ENCODE measurements around the gene DAPK3. TPM values are rescaled to one million over a fixed set of nuclear protein-coding genes. Genes with fewer than 3 reads are reported as not detected.

The DAPK3 gene
- total and polyA plus RNA-seq, 2 experiments from 2014 or later = 103 to 140 TPM

DNA sequence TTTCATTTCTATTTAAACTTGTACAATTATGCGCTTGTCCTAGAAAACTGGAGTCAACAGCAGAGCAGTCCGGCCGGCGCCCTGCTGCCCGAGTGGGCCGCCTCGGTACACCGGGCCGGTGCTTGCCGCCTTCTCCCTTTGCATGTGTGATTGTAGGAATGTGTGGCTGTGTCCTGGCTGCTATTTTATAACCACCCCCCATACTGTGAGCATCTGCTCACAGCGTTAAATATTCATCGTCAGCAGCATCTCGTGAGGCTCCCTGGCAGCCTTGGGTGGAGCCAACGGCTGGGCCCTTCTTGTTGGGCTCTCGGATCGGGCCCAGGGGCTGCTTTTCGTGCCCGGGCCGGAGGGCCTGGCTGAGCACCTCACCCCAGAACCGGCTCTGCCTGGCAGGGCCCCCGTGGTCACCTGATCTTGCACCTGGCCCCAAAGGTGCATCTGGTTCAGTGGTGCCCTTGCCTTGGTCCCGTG is 47.3 kb upstream of the DAPK3 start:
- 97% methylated on average over 22 of the region's 22 CpGs for WGBS (ENCODE audit: low lambda C conversion rate, missing lambda C conversion rate)
- Histone ChIP-seq H3K79me2 (peaks cover 98% of the 10 kb centered on the region), H3K4me1 (ENCODE audit: insufficient read depth) (peaks cover 8% of the 10 kb centered on the region)

DNA sequence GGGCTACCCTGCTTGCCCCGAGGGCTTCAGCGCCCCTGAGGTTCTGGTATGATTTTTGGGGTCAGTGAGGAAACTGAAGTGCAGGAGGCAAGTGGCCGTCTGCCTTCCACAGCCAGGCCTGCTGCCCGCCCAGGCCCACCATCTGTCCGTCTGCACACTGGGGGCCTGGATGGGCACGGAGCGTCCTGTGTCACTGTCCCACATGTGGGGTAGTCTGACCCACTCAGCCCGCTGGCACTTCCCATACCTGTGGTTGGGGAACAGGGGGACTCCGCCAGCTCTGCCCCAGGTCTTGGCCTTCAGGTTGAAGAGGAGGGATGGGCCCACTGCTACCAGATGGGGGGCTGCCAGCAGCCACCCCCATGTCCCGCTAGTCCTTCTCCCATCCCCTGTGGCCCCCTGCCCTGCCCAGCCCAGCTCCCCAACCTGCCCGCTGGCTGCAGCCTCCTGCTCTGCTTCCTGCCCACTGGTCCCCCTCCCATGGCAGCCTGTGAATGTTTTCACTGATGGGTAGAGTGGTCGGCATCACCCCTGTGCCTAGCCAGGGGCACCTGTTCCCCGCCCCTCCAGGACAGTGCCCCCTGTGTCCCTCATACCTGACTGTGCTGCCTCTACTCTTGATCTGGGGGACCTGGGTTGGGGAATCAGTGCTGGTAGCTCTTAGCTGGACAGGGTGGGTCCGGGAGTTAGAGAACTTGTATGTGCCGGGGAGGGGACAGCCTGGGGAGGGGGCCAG is 46.2 kb upstream of the DAPK3 start:
- no peaks in the 10 kb centered on the region for H3K36me3 ChIP-seq (replicated peaks; ENCODE audit: insufficient read depth, low read depth)
- DNase-seq (ENCODE audit: low spot score) = no peak
- peaks cover 8% of the 10 kb centered on the region for H3K4me1 ChIP-seq (ENCODE audit: insufficient read depth)
- peaks cover 97% of the 10 kb centered on the region for H3K79me2 ChIP-seq
- TF ChIP-seq, protein P1, sequence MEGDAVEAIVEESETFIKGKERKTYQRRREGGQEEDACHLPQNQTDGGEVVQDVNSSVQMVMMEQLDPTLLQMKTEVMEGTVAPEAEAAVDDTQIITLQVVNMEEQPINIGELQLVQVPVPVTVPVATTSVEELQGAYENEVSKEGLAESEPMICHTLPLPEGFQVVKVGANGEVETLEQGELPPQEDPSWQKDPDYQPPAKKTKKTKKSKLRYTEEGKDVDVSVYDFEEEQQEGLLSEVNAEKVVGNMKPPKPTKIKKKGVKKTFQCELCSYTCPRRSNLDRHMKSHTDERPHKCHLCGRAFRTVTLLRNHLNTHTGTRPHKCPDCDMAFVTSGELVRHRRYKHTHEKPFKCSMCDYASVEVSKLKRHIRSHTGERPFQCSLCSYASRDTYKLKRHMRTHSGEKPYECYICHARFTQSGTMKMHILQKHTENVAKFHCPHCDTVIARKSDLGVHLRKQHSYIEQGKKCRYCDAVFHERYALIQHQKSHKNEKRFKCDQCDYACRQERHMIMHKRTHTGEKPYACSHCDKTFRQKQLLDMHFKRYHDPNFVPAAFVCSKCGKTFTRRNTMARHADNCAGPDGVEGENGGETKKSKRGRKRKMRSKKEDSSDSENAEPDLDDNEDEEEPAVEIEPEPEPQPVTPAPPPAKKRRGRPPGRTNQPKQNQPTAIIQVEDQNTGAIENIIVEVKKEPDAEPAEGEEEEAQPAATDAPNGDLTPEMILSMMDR (IDR thresholded peaks at IDR 0.05; ENCODE audit: poor library complexity) = no peak
- TF ChIP-seq EZH2phosphoT487 (IDR thresholded peaks at IDR 0.05; ENCODE audit: low read depth, severe bottlenecking, unreplicated experiment) = no peak
- TF ChIP-seq EZH2 (IDR thresholded peaks at IDR 0.05; ENCODE audit: borderline replicate concordance) = no peak
- no peaks in the 10 kb centered on the region for H3K9me3 ChIP-seq (ENCODE audit: low read depth)
- H3K27ac ChIP-seq = no peak overlapping the region
- no peak overlapping the region for H2AFZ ChIP-seq
- H4K20me1 ChIP-seq (ENCODE audit: insufficient read depth, poor library complexity, severe bottlenecking) = peaks cover 74% of the 10 kb centered on the region
- no peaks in the 10 kb centered on the region for H3K27me3 ChIP-seq
- 96% methylated on average over 14 of the region's 15 CpGs for WGBS (ENCODE audit: low lambda C conversion rate, missing lambda C conversion rate)
- no peak overlapping the region for H3K4me2 ChIP-seq
- H3K9me2 ChIP-seq (replicated peaks; ENCODE audit: insufficient read depth) = no peaks in the 10 kb centered on the region
- no peak overlapping the region for H3K4me3 ChIP-seq

More for the DNA sequence above, 47.3 kb upstream of the DAPK3 start:
- no peak for DNase-seq (ENCODE audit: low spot score)
- no peak for TF ChIP-seq EZH2 (IDR thresholded peaks at IDR 0.05; ENCODE audit: borderline replicate concordance)
- Histone ChIP-seq H3K4me2 (no peak overlapping the region), H2AFZ (no peak overlapping the region), H3K36me3 (replicated peaks; ENCODE audit: insufficient read depth, low read depth) (no peaks in the 10 kb centered on the region), H3K4me3 (no peak overlapping the region), H4K20me1 (ENCODE audit: insufficient read depth, poor library complexity, severe bottlenecking) (peaks cover 64% of the 10 kb centered on the region), H3K27me3 (no peaks in the 10 kb centered on the region), H3K9me2 (replicated peaks; ENCODE audit: insufficient read depth) (no peaks in the 10 kb centered on the region), H3K27ac (no peak overlapping the region), H3K9me3 (ENCODE audit: low read depth) (no peaks in the 10 kb centered on the region)

DNA sequence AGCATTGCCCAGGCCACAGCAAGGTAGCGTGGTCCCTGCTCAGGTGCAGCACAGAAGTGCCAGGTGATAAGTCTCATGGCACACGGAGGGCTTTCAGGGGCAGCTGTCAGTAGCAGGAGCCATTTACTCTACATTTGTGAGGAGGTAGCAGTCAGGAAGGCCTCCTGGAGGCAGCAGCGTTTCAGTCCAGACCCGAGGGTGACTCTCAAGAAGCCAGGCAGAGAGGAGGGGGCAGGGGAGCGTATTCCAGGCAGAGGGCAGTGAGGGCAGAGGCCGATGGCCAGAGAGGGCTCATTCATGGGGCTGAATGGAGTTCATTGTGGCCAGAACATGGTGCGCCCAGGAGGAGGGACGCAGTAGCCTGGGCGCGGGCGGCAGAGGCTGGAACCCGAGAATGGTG is 45.6 kb upstream of the DAPK3 start:
- H3K4me1 ChIP-seq (ENCODE audit: insufficient read depth) = peaks cover 8% of the 10 kb centered on the region
- H3K27ac ChIP-seq = no peak overlapping the region

More for the DNA sequence above, 45.6 kb upstream of the DAPK3 start:
- no peak overlapping the region for H3K4me3 ChIP-seq
- DNase-seq (ENCODE audit: low spot score) = no peak
- H2AFZ ChIP-seq = no peak overlapping the region
- no peaks in the 10 kb centered on the region for H3K9me2 ChIP-seq (replicated peaks; ENCODE audit: insufficient read depth)
- H4K20me1 ChIP-seq (ENCODE audit: insufficient read depth, poor library complexity, severe bottlenecking) = peaks cover 72% of the 10 kb centered on the region
- peaks cover 93% of the 10 kb centered on the region for H3K79me2 ChIP-seq
- WGBS (ENCODE audit: low lambda C conversion rate, missing lambda C conversion rate) = 95% methylated on average over 12 of the region's 12 CpGs
- TF ChIP-seq, protein P1 (IDR thresholded peaks at IDR 0.05; ENCODE audit: poor library complexity) = no peak
- TF ChIP-seq EZH2phosphoT487 (IDR thresholded peaks at IDR 0.05; ENCODE audit: low read depth, severe bottlenecking, unreplicated experiment) = no peak
- no peak for TF ChIP-seq EZH2 (IDR thresholded peaks at IDR 0.05; ENCODE audit: borderline replicate concordance)
- H3K27me3 ChIP-seq = no peaks in the 10 kb centered on the region
- H3K4me2 ChIP-seq = no peak overlapping the region
- no peaks in the 10 kb centered on the region for H3K36me3 ChIP-seq (replicated peaks; ENCODE audit: insufficient read depth, low read depth)
- H3K9me3 ChIP-seq (ENCODE audit: low read depth) = no peaks in the 10 kb centered on the region

Data from hepatocyte (in vitro differentiated cells).